HG03342 (cell line): ENCODE data around the gene PGM2L1.
"Not testable (repeated sequence)": the region's sequence is repeated elsewhere in the genome, so short reads cannot be mapped to it uniquely, and the experiment has no call there.

Source experiments
- ATAC-seq: cut with Tn5 transposase; IDR thresholded peaks from one replicate; pipeline ENCODE4 v1.9.1; 2021; ENCODE audit warnings: mild to moderate bottlenecking, moderate library complexity; ENCODE audit not compliant: unreplicated experiment

PGM2L1 gene

GRCh38 chr11:74403607-74404321 lies 5.5 kb upstream of the PGM2L1 start:
- no peak for ATAC-seq

GRCh38 chr11:74400606-74401005 lies 2.4 kb upstream of the PGM2L1 start:
- ATAC-seq = no peak

- ATAC-seq = no peak
Measured at GRCh38 chr11:74397501-74398243, 561 bp downstream of the PGM2L1 start.

GRCh38 chr11:74392256-74392655 lies 6.0 kb downstream of the PGM2L1 start:
- ATAC-seq = no peak

- no peak for ATAC-seq
Measured at GRCh38 chr11:74391193-74391592, 7.0 kb downstream of the PGM2L1 start.

- no peak for ATAC-seq
Measured at GRCh38 chr11:74390697-74391096, 7.5 kb downstream of the PGM2L1 start.

- ATAC-seq = peak; percentile 62
Measured at GRCh38 chr11:74388678-74389327, 9.4 kb downstream of the PGM2L1 start.

- no peak for ATAC-seq
Measured at GRCh38 chr11:74384641-74385040, 13.6 kb downstream of the PGM2L1 start.

GRCh38 chr11:74380746-74381439 lies 17.3 kb downstream of the PGM2L1 start:
- no peak for ATAC-seq

GRCh38 chr11:74377689-74378088 lies 20.5 kb downstream of the PGM2L1 start:
- ATAC-seq = no peak

GRCh38 chr11:74373382-74373781 lies 24.9 kb downstream of the PGM2L1 start:
- no peak for ATAC-seq

- ATAC-seq = no peak
Measured at GRCh38 chr11:74371269-74372052, 26.8 kb downstream of the PGM2L1 start.

- no peak for ATAC-seq
Measured at GRCh38 chr11:74370123-74370522, 28.1 kb downstream of the PGM2L1 start.

GRCh38 chr11:74367881-74368280 lies 30.4 kb downstream of the PGM2L1 start:
- ATAC-seq = no peak

- no peak for ATAC-seq
Measured at GRCh38 chr11:74366576-74366975, 31.7 kb downstream of the PGM2L1 start.

- not testable (repeated sequence) for ATAC-seq
Measured at GRCh38 chr11:74365805-74366204, 32.4 kb downstream of the PGM2L1 start.

- ATAC-seq = no peak
Measured at GRCh38 chr11:74357449-74357848, 40.8 kb downstream of the PGM2L1 start.

- no peak for ATAC-seq
Measured at GRCh38 chr11:74355626-74356025, 42.6 kb downstream of the PGM2L1 start.

GRCh38 chr11:74354036-74354435 lies 44.2 kb downstream of the PGM2L1 start:
- ATAC-seq = no peak

- ATAC-seq = no peak
Measured at GRCh38 chr11:74347381-74347780, 50.9 kb downstream of the PGM2L1 start.

- no peak for ATAC-seq
Measured at GRCh38 chr11:74345420-74345819, 52.8 kb downstream of the PGM2L1 start.
